CD4-positive, alpha-beta T cell treated with Interleukin-17A for 1 hour (primary cell): ENCODE data around the gene MICU1.
"Not testable (repeated sequence)": the region's sequence is repeated elsewhere in the genome, so short reads cannot be mapped to it uniquely, and the experiment has no call there.

Experiments
- DNase-seq: peaks from one replicate; pipeline ENCODE4 v3.0.0-alpha.2; 2020

MICU1 gene

GRCh38 chr10:72325243-72326175, 300.4 kb downstream of the MICU1 start:
- DNase-seq: not testable (repeated sequence)

GRCh38 chr10:72323771-72324191, 302.1 kb downstream of the MICU1 start:
- no peak for DNase-seq

GRCh38 chr10:72323108-72323749, 302.6 kb downstream of the MICU1 start:
- DNase-seq: no peak

- peak; percentile 65 for DNase-seq
These were observed 303.4 kb downstream of the MICU1 start for GRCh38 chr10:72322280-72323058.

- DNase-seq: no peak
These were observed 303.9 kb downstream of the MICU1 start for GRCh38 chr10:72322030-72322279.

- no peak for DNase-seq
These were observed 304.4 kb downstream of the MICU1 start for GRCh38 chr10:72321248-72322029.

- DNase-seq: peak; percentile 55
These were observed 305.1 kb downstream of the MICU1 start for GRCh38 chr10:72320676-72321247.

- peak; percentile 87 for DNase-seq
These were observed 306.2 kb downstream of the MICU1 start for GRCh38 chr10:72319416-72320254.

- no peak for DNase-seq
These were observed 307.2 kb downstream of the MICU1 start for GRCh38 chr10:72318418-72319262.
